ENCODE data around the gene ZKSCAN8. TPM values are rescaled to one million over a fixed set of nuclear protein-coding genes. Genes with fewer than 3 reads are reported as not detected.

The ZKSCAN8 gene
- total and polyA plus RNA-seq, 11 donors: 3.8 to 17.7 (median 13.4) TPM

DNA sequence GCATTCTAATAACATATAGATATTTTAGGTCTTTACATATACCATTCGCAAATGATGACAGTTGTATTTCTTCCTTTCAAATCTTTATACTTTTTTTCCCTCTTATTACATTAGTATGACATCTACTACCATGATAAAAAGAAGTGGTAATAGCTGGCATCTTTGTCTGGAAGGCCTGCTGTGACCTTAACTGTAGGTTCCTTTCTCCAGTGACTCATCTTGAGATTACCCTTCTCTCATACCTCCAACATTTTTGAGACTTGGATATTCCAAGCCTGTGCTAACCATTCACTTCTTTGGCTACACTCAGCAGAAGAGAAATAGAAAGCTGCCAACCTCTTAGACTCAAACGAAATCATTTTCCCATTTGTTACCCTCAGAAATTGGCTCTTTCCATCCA is 30.3 kb downstream of the ZKSCAN8 start:
- Histone ChIP-seq H3K27me3 (no peaks in the 10 kb centered on the region), H3K4me1 (no peaks in the 10 kb centered on the region), H3K4me3 (no peak overlapping the region), H3K27ac (no peak overlapping the region), H3K36me3 (peaks cover 0 to 3% (median 0%) of the 10 kb centered on the region in 9 donors), H3K9me3 (peaks cover 0 to 3% (median 0%) of the 10 kb centered on the region in 12 donors)
- ATAC-seq: no peak
- intact Hi-C loops (cut with DNase I): no loop called here
- 83 to 95% (median 90%) methylated on average over 2 of the region's 2 CpGs for WGBS, 4 donors
- DNase-seq: no peak
- no peak for TF ChIP-seq POLR2A (IDR thresholded peaks at IDR 0.05)
- TF ChIP-seq, protein P1, sequence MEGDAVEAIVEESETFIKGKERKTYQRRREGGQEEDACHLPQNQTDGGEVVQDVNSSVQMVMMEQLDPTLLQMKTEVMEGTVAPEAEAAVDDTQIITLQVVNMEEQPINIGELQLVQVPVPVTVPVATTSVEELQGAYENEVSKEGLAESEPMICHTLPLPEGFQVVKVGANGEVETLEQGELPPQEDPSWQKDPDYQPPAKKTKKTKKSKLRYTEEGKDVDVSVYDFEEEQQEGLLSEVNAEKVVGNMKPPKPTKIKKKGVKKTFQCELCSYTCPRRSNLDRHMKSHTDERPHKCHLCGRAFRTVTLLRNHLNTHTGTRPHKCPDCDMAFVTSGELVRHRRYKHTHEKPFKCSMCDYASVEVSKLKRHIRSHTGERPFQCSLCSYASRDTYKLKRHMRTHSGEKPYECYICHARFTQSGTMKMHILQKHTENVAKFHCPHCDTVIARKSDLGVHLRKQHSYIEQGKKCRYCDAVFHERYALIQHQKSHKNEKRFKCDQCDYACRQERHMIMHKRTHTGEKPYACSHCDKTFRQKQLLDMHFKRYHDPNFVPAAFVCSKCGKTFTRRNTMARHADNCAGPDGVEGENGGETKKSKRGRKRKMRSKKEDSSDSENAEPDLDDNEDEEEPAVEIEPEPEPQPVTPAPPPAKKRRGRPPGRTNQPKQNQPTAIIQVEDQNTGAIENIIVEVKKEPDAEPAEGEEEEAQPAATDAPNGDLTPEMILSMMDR (IDR thresholded peaks at IDR 0.05): no peak

DNA sequence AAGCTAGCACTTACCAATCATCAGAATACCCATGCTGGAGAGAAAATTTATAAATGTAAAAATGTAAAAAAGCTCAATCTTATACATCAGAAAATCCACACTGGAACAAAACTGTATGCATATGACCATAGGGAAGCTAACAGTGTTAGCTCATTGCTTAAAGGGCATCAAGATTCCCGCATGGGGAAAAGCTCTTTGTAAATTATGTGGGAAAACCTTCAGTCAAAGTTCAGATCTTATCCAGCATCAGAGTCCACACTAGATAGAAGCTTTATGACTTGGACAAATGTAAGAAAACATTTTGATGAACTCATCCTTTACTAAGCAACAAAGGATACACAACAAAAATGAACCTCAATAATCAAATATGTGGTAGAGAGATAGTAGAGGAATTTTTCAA is 34.7 kb downstream of the ZKSCAN8 start:
- TF ChIP-seq, protein P1 (IDR thresholded peaks at IDR 0.05): no peak
- no peak for TF ChIP-seq POLR2A (IDR thresholded peaks at IDR 0.05)
- WGBS, 4 donors: 90 to 99% (median 95%) methylated on average over 1 of the region's 1 CpG
- ATAC-seq: no peak
- intact Hi-C loops (cut with DNase I): no loop called here
- peaks cover 0 to 3% (median 0%) of the 10 kb centered on the region in 12 donors for H3K9me3 ChIP-seq
- peaks cover 0 to 12% (median 0%) of the 10 kb centered on the region in 9 donors for H3K27me3 ChIP-seq
- H3K4me1 ChIP-seq: no peaks in the 10 kb centered on the region
- DNase-seq: no peak
- H3K4me3 ChIP-seq: no peak overlapping the region
- no peak overlapping the region for H3K27ac ChIP-seq
- no peaks in the 10 kb centered on the region for H3K36me3 ChIP-seq

DNA sequence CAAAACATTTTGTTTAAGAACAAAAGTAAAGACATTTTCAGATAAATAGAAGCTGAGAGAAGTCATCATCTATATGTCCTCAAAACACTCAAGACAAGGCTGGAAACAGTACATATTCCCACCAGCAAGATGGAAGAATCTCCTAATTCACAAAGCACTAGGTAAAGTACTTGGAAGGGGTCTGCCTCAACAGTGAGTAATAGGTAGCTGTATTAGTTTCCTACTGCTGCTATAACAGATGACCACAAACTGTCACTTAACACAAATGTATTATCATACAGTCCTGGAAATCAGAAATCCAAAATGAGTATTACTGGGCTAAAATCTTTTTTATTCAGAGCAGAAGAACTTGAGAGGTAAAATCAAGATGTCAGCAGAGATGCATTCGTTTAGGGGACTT is 40.6 kb downstream of the ZKSCAN8 start:
- H3K4me3 ChIP-seq: no peak overlapping the region
- intact Hi-C loops (cut with DNase I): loop anchor here in 1 of 10 donors (5.0 kb wide), 1 partner anchor 365 kb away; a partner anchor contains a TSS
- H3K36me3 ChIP-seq: no peaks in the 10 kb centered on the region
- TF ChIP-seq POLR2A (IDR thresholded peaks at IDR 0.05): no peak
- TF ChIP-seq, protein P1 (IDR thresholded peaks at IDR 0.05): no peak
- ATAC-seq (no peak), DNase-seq (no peak)
- WGBS, 4 donors: 47 to 64% (median 59%) methylated on average over 1 of the region's 1 CpG
- no peaks in the 10 kb centered on the region for H3K4me1 ChIP-seq
- peaks cover 0 to 41% (median 4%) of the 10 kb centered on the region in 12 donors for H3K9me3 ChIP-seq
- no peak overlapping the region for H3K27ac ChIP-seq
- H3K27me3 ChIP-seq: peaks cover 0 to 16% (median 0%) of the 10 kb centered on the region in 9 donors

DNA sequence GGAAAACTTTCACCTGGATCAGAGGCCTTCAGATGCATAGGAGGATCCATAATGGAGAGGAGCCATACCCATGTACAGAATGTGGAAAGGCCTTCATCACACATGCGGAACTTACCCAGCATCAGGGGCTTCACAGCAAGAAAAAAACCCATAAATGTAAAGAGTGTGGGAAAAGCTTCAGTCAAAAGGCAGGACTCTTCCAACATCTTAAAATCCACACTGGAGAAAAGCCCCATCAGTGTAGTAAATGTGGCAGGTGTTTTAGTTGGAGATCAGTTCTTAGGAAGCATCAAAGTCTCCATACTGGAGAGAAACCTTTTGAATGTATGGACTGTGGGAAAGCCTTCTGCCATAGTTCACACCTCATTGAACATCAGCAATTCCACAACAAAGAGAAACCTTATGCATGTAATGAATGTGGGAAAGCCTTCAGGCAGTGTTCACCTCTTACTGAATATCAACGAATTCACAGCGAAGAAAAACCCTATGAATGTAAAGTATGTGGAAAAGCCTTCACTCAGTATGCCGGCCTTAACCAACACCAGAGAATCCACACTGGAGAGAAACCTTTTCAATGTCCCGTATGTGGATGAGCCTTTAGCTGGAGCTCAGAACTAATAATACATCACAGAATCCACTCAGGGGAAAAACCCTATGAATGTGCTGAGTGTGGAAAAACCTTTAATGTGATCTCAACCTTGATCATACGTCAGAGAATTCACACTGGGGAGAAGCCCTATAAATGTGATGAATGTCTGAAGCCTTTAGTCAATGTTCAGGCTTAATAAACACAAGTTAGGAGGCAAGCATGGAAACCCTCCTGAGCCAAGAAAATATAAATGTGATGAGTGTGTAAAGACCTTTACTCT is 46.7 kb downstream of the ZKSCAN8 start:
- TF ChIP-seq POLR2A (IDR thresholded peaks at IDR 0.05): no peak
- TF ChIP-seq, protein P1 (IDR thresholded peaks at IDR 0.05): no peak
- peaks cover 0 to 3% (median 0%) of the 10 kb centered on the region in 9 donors for H3K27me3 ChIP-seq
- H3K27ac ChIP-seq: no peak overlapping the region
- no peak for DNase-seq
- no peak overlapping the region for H3K4me3 ChIP-seq
- 70 to 78% (median 76%) methylated on average over 6 of the region's 6 CpGs for WGBS, 4 donors
- H3K36me3 ChIP-seq: no peaks in the 10 kb centered on the region
- ATAC-seq: no peak
- intact Hi-C loops (cut with DNase I): no loop called here
- peaks cover 0 to 94% (median 37%) of the 10 kb centered on the region in 12 donors for H3K9me3 ChIP-seq
- no peaks in the 10 kb centered on the region for H3K4me1 ChIP-seq
